H9 (cell line): ENCODE data around the gene PDCD6IP. TPM values are rescaled to one million over a fixed set of nuclear protein-coding genes. Genes with fewer than 3 reads are reported as not detected.
"Not testable (repeated sequence)": the region's sequence is repeated elsewhere in the genome, so short reads cannot be mapped to it uniquely, and the experiment has no call there.

Experiments
- DNase-seq: peaks from one replicate; pipeline ENCODE4 v3.0.0-alpha.2; 2017
- H2AFZ ChIP-seq: one replicate; pipeline ENCODE4 v1.6.1; 2013; ENCODE audit warnings: mild to moderate bottlenecking, low read length, control low read depth, moderate library complexity
- H2AK5ac ChIP-seq: 2 replicates; pipeline ENCODE4 v1.6.1; 2013; ENCODE audit warnings: low read length, control low read depth, mixed read lengths; ENCODE audit not compliant: insufficient read length
- H2BK120ac ChIP-seq: one replicate; pipeline ENCODE4 v1.6.1; 2013; ENCODE audit warnings: low read depth, mild to moderate bottlenecking, low read length, control low read depth, inconsistent platforms; ENCODE audit not compliant: poor library complexity, severe bottlenecking
- H2BK12ac ChIP-seq: 2 replicates; pipeline ENCODE4 v1.6.1; 2013; ENCODE audit warnings: low read length, control low read depth, mixed read lengths, low read depth; ENCODE audit not compliant: insufficient read length
- H2BK15ac ChIP-seq: 2 replicates; pipeline ENCODE4 v1.6.1; 2013; ENCODE audit warnings: low read depth, low read length, control low read depth
- H2BK20ac ChIP-seq: one replicate; pipeline ENCODE4 v1.6.1; 2013; ENCODE audit warnings: low read depth, mild to moderate bottlenecking, low read length, control low read depth, inconsistent platforms; ENCODE audit not compliant: poor library complexity, severe bottlenecking
- H2BK5ac ChIP-seq: 2 replicates; pipeline ENCODE4 v1.6.1; 2013; ENCODE audit warnings: low read length, control low read depth, mixed read lengths; ENCODE audit not compliant: insufficient read length
- H3K14ac ChIP-seq: 2 replicates; pipeline ENCODE4 v1.6.1; 2013; ENCODE audit warnings: low read length, control low read depth; ENCODE audit not compliant: insufficient read depth
- H3K18ac ChIP-seq: 2 replicates; pipeline ENCODE4 v1.6.1; 2013; ENCODE audit warnings: low read depth, mild to moderate bottlenecking, mixed read lengths, low read length, control low read depth; ENCODE audit not compliant: insufficient read length
- H3K23ac ChIP-seq: 2 replicates; pipeline ENCODE4 v1.6.1; 2013; ENCODE audit warnings: low read length, control low read depth, mixed read lengths, low read depth; ENCODE audit not compliant: insufficient read length
- H3K23me2 ChIP-seq: 2 replicates; pipeline ENCODE4 v1.6.1; 2013; ENCODE audit warnings: low read depth, mild to moderate bottlenecking, mixed read lengths, low read length, control low read depth; ENCODE audit not compliant: insufficient read length, poor library complexity, severe bottlenecking
- H3K27ac ChIP-seq: 2 replicates; pipeline ENCODE4 v1.5.1; 2013; ENCODE audit warnings: low read length, control low read depth, mixed read lengths, low read depth; ENCODE audit not compliant: insufficient read length
- H3K27me3 ChIP-seq: 2 replicates; pipeline ENCODE4 v1.6.1; 2013; ENCODE audit warnings: low read length, control low read depth, inconsistent platforms; ENCODE audit not compliant: insufficient read depth
- H3K4ac ChIP-seq: 2 replicates; pipeline ENCODE4 v1.6.1; 2013; ENCODE audit warnings: low read depth, mild to moderate bottlenecking, control low read depth, inconsistent platforms, low read length, moderate library complexity
- H3K4me1 ChIP-seq: 2 replicates; pipeline ENCODE4 v1.6.1; 2013; ENCODE audit warnings: low read length, control low read depth, inconsistent platforms; ENCODE audit not compliant: insufficient read depth
- H3K4me2 ChIP-seq: 2 replicates; pipeline ENCODE4 v1.6.1; 2013; ENCODE audit warnings: low read length, control low read depth, mixed read lengths; ENCODE audit not compliant: insufficient read length, insufficient read depth
- H3K56ac ChIP-seq: 2 replicates; pipeline ENCODE4 v1.6.1; 2013; ENCODE audit warnings: low read depth, mild to moderate bottlenecking, mixed read lengths, low read length, control low read depth; ENCODE audit not compliant: insufficient read length
- H3K79me1 ChIP-seq: 2 replicates; pipeline ENCODE4 v1.6.1; 2013; ENCODE audit warnings: low read depth, mild to moderate bottlenecking, moderate library complexity, low read length, control low read depth, inconsistent platforms; ENCODE audit not compliant: insufficient read depth, poor library complexity, severe bottlenecking
- H3K79me2 ChIP-seq: 2 replicates; pipeline ENCODE4 v1.6.1; 2013; ENCODE audit warnings: low read length, control low read depth, inconsistent platforms; ENCODE audit not compliant: insufficient read depth
- H3K9ac ChIP-seq: 2 replicates; pipeline ENCODE4 v1.6.1; 2013; ENCODE audit warnings: low read length, control low read depth, mixed read lengths; ENCODE audit not compliant: insufficient read length; ENCODE audit errors: extremely low read depth
- H3K9me3 ChIP-seq: one replicate; pipeline ENCODE4 v1.6.1; 2013; ENCODE audit warnings: low read depth, low read length, inconsistent platforms; ENCODE audit not compliant: control insufficient read depth
- H3T11ph ChIP-seq: one replicate; pipeline ENCODE4 v1.6.1; 2013; ENCODE audit warnings: mild to moderate bottlenecking, low read length, control low read depth, inconsistent platforms
- H4K20me1 ChIP-seq: one replicate; pipeline ENCODE4 v1.6.1; 2013; ENCODE audit not compliant: control insufficient read depth, insufficient read length, insufficient read depth
- H4K5ac ChIP-seq: 2 replicates; pipeline ENCODE4 v1.6.1; 2013; ENCODE audit warnings: low read depth, mild to moderate bottlenecking, mixed read lengths, low read length, control low read depth; ENCODE audit not compliant: insufficient read length
- H4K8ac ChIP-seq: replicated peaks from 2 replicates; pipeline ENCODE4 v1.6.1; 2013; ENCODE audit warnings: low read length, control low read depth, mixed read lengths, low read depth; ENCODE audit not compliant: insufficient read length
- H4K91ac ChIP-seq: 2 replicates; pipeline ENCODE4 v1.6.1; 2013; ENCODE audit warnings: low read depth, mild to moderate bottlenecking, moderate library complexity, mixed read lengths, low read length, control low read depth; ENCODE audit not compliant: insufficient read length
- H3K27ac Mint-ChIP-seq, 3 experiments: 2 replicates in 2 of 3; 3 replicates in 1 of 3; pipeline ENCODE4 v1.8.0; 2020 to 2021; ENCODE audit warnings: mixed read lengths in 3 of 3, mild to moderate bottlenecking in 1 of 3, moderate library complexity in 1 of 3
- H3K27me3 Mint-ChIP-seq: 2 replicates; pipeline ENCODE4 v1.8.0; 2021; ENCODE audit warnings: low read depth, mild to moderate bottlenecking, moderate library complexity, mixed read lengths
- H3K36me3 Mint-ChIP-seq, 3 experiments: 2 replicates in 2 of 3; 3 replicates in 1 of 3; pipeline ENCODE4 v1.8.0; 2020 to 2021; ENCODE audit warnings: low read depth in 3 of 3, mixed read lengths in 3 of 3; ENCODE audit not compliant: insufficient read depth in 1 of 3
- H3K4me1 Mint-ChIP-seq, 2 experiments: 2 replicates each; pipeline ENCODE4 v1.8.0; 2020; ENCODE audit warnings: mixed read lengths in 2 of 2
- H3K4me3 Mint-ChIP-seq, 2 experiments: 2 replicates in 1 of 2; 3 replicates in 1 of 2; pipeline ENCODE4 v1.8.0; 2020 to 2021; ENCODE audit warnings: mild to moderate bottlenecking in 2 of 2, mixed read lengths in 2 of 2, moderate library complexity in 1 of 2
- H3K9me3 Mint-ChIP-seq, 2 experiments: 2 replicates in 1 of 2; 3 replicates in 1 of 2; pipeline ENCODE4 v1.8.0; 2020; ENCODE audit warnings: mild to moderate bottlenecking in 2 of 2, mixed read lengths in 2 of 2, moderate library complexity in 1 of 2
- CTCF ChIP-seq: fragments of 200-600 bp; sonication (generic); conservative IDR thresholded peaks from 3 replicates; pipeline ENCODE4 v1.8.0; 2021; ENCODE audit warnings: antibody characterized with exemption, mild to moderate bottlenecking
- WGBS: extraction: QIAGEN DNeasy Blood & Tissue Kit; methylation state at CpG from one replicate; pipeline ENCODE4 v1.1.7; 2013; ENCODE audit warnings: missing lambda C conversion rate, low lambda C conversion rate, mixed read lengths; ENCODE audit not compliant: insufficient read length; ENCODE audit errors: extremely low coverage; 5-methylcytosine and 5-hydroxymethylcytosine counted together
- total RNA-seq: library from RNA; stranded (reverse); gene quantifications from 2 replicates; pipeline ENCODE4 v1.2.1, GENCODE V29; 2021

Gene PDCD6IP
- total RNA-seq, 1 experiment from 2014 or later, result 109 TPM

DNA sequence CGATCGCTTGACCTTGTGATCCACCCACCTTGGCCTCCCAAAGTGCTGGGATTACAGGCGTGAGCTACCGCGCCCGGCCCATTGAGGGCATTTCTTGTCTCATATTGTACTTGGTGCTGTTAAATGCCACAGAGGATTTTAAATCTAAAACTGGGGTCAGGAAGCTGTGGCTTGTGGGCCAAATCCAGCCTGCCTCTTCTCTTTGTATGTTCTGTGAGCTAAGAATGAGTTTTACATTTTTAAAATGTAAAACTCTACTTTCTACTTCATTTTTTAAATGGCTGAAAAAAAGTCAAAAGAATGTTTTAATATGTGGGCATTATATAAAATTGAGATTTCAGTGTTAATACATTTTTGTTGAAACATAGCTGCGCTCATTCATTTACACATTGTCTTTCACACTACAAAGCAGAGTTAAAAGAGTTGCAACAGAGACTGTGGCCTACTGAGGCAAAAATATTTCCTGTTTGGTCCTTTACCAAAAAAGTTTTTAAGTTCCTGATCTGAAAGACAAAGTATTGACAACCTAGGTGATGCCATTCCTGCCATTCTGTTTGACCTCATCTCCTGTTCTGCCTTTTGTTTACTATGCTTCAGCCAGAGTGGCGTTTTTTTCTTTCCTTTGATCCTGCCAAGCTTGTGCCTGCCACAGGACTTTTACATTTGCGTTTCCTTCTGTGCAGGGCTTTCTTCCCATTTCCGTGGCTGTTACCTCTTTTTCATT is 50.4 kb downstream of the PDCD6IP start:
- Histone ChIP-seq H3K23me2 (no peaks in the 10 kb centered on the region), H2AK5ac (no peak overlapping the region), H3T11ph (no peak overlapping the region), H3K23ac (no peak overlapping the region), H2BK20ac (no peak overlapping the region), H3K4me1 (no peaks in the 10 kb centered on the region; the same call in 1 of the 2 replicates), H2AFZ (no peak overlapping the region), H4K5ac (no peak overlapping the region), H3K56ac (no peak overlapping the region), H3K4ac (no peak overlapping the region), H3K79me2 (no peaks in the 10 kb centered on the region), H2BK5ac (no peak overlapping the region), H4K91ac (no peak overlapping the region), H3K18ac (no peak overlapping the region), H2BK120ac (no peak overlapping the region), H3K27me3 (no peaks in the 10 kb centered on the region), H4K20me1 (no peaks in the 10 kb centered on the region), H3K4me2 (no peak overlapping the region), H3K9me3 (no peaks in the 10 kb centered on the region), H3K14ac (no peak overlapping the region), H2BK12ac (no peak overlapping the region), H4K8ac (no peak overlapping the region), H3K9ac (no peak overlapping the region), H2BK15ac (no peak overlapping the region), H3K79me1 (no peaks in the 10 kb centered on the region), H3K27ac (no peak overlapping the region)
- Mint-ChIP-seq H3K36me3 (peaks cover 2 to 21% (median 8%) of the 10 kb centered on the region in 3 experiments; a peak in 4 of 7 replicates), H3K27ac (peak overlapping the region; percentile 3 to 91 (median 4); a peak in 5 of 7 replicates), H3K4me1 (peaks cover 30 to 40% of the 10 kb centered on the region in 2 experiments), H3K9me3 (no peaks in the 10 kb centered on the region), H3K4me3 (no peak overlapping the region), H3K27me3 (no peaks in the 10 kb centered on the region)
- no CpG with 5 or more reads among the region's 10 CpGs for WGBS
- TF ChIP-seq CTCF, result no peak
- no peak for DNase-seq

DNA sequence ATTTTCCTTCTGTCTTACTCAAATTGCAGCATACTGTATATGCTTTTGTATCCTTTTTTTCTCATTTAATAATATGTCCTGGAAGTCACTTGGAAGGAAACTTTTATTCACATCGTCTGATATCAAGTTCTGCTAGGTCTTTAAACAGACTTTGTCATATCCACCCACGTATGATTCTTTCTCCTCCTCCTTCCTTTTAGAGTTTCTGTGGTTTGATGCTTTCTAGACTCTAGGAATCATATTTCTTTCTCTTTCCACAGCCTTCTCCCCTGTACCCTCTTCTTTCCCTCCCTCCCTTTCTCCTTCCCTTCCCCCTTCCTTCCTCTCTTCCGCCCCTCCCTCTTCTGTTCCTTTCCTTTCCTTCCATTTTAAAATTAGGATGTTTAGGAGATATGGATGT is 52.2 kb downstream of the PDCD6IP start:
- H2BK12ac ChIP-seq, H3K18ac ChIP-seq, H4K8ac ChIP-seq, H3T11ph ChIP-seq, H3K79me2 ChIP-seq, H4K5ac ChIP-seq, H3K4me3 Mint-ChIP-seq, H4K91ac ChIP-seq, H3K27ac ChIP-seq, H3K27ac Mint-ChIP-seq, DNase-seq, H3K27me3 Mint-ChIP-seq, H3K27me3 ChIP-seq, H3K23ac ChIP-seq, H3K79me1 ChIP-seq, H3K4me2 ChIP-seq, H3K4me1 ChIP-seq, H2AK5ac ChIP-seq, H3K9me3 Mint-ChIP-seq, H3K56ac ChIP-seq, H2BK120ac ChIP-seq, H3K9ac ChIP-seq, H3K4ac ChIP-seq, H2BK15ac ChIP-seq, H2BK5ac ChIP-seq, H2BK20ac ChIP-seq, H3K23me2 ChIP-seq, H3K14ac ChIP-seq, H3K9me3 ChIP-seq, H4K20me1 ChIP-seq, H2AFZ ChIP-seq: not testable (repeated sequence)
- Mint-ChIP-seq H3K36me3 (peaks cover 2 to 26% (median 13%) of the 10 kb centered on the region in 3 experiments; a peak in 6 of 7 replicates), H3K4me1 (peaks cover 45 to 56% of the 10 kb centered on the region in 2 experiments)
- WGBS, result no CpG with 5 or more reads among the region's 3 CpGs
